HCT116 (cell line): ENCODE results near the gene ADPRS. TPM values are rescaled to one million over a fixed set of nuclear protein-coding genes. Genes with fewer than 3 reads are reported as not detected.
A peak's percentile ranks its signal among the peaks of the same experiment; 100 is the strongest.

Source experiments
- ATAC-seq: fragments of 200-7000 bp; cut with Tn5 transposase; 2 replicates; pipeline ENCODE4 v1.9.1; 2020; ENCODE audit warnings: mild to moderate bottlenecking, moderate library complexity
- BruUV-seq: library from RNA; stranded (reverse); fragments of 400-500 nt; replicated peaks from 2 replicates; lab custom pipeline; 2021; lab: Mats Ljungman, UMichigan
- CTCF ChIA-PET: fragments of 300-600 bp; sonication (Branson Sonifier 250); formaldehyde crosslinking; loops from one replicate; lab custom pipeline; 2021; ENCODE audit warnings: antibody characterized with exemption; lab: Charles Lee
- POLR2A ChIA-PET: fragments of 300-600, 350-600 bp; sonication (Branson Sonifier 250); formaldehyde crosslinking; loops from one replicate; lab custom pipeline; 2021; ENCODE audit warnings: antibody characterized with exemption; lab: Charles Lee
- RAD21 ChIA-PET, 2 experiments: fragments of 300-600 bp; sonication (Branson Sonifier 250); formaldehyde crosslinking; loops; one replicate each; lab custom pipeline; 2023; ENCODE audit warnings: low total read pairs in 2 of 2; ENCODE audit not compliant: uncharacterized antibody in 2 of 2, unreplicated experiment in 2 of 2, low non-redundant PET in 1 of 2; lab: Charles Lee
- DNase-seq: peaks from one replicate; pipeline ENCODE4 v3.0.0-alpha.2; 2010; ENCODE audit warnings: low read depth, low spot score
- H2AFZ ChIP-seq: fragments of 200-600 bp; shearing (Covaris generic), sonication (generic); 2 replicates; pipeline ENCODE4 v1.6.1; 2017; ENCODE audit warnings: low read depth, mixed run types, mixed read lengths, antibody characterized with exemption, low read length; ENCODE audit not compliant: poor library complexity, severe bottlenecking
- H3K27ac ChIP-seq: 2 replicates; pipeline ENCODE4 v1.5.1; 2012; ENCODE audit warnings: low read depth, low read length
- H3K27me3 ChIP-seq: fragments of 200-600 bp; sonication (generic); 2 replicates; pipeline ENCODE4 v1.6.1; 2016; ENCODE audit warnings: mixed run types, low read length, mixed read lengths; ENCODE audit not compliant: insufficient read depth
- H3K36me3 ChIP-seq, 2 experiments: fragments of 200-500 bp in 1 of 2; fragments of 200-600 bp in 1 of 2; sonication (Bioruptor generic) in 1 of 2; sonication (generic) in 1 of 2; 2 replicates each; pipeline versions ENCODE4 v1.5.1 to v1.6.1; 2014 to 2016; ENCODE audit warnings: low read length in 2 of 2, inconsistent platforms in 1 of 2, mixed read lengths in 1 of 2, mixed run types in 1 of 2; ENCODE audit not compliant: insufficient read depth in 2 of 2, control insufficient read depth in 1 of 2
- H3K4me1 ChIP-seq, 2 experiments: fragments of 200-600 bp in 1 of 2; sonication (generic) in 1 of 2; 2 replicates each; pipeline versions ENCODE4 v1.5.1 to v1.6.1; 2012 to 2017; ENCODE audit warnings: low read length in 2 of 2, inconsistent platforms in 1 of 2, mild to moderate bottlenecking in 1 of 2, mixed read lengths in 1 of 2, mixed run types in 1 of 2, moderate library complexity in 1 of 2; ENCODE audit not compliant: insufficient read depth in 2 of 2, control insufficient read depth in 1 of 2
- H3K4me2 ChIP-seq: fragments of 200-600 bp; sonication (generic); 2 replicates; pipeline ENCODE4 v1.6.1; 2017; ENCODE audit warnings: mixed run types, low read length, mixed read lengths
- H3K4me3 ChIP-seq, 2 experiments: fragments of 200-600 bp in 1 of 2; sonication (generic) in 1 of 2; replicated peaks in 1 of 2; 2 replicates each; pipeline ENCODE4 v1.5.1; 2011 to 2016; ENCODE audit warnings: low read length in 2 of 2, control low read depth in 1 of 2, low read depth in 1 of 2, mild to moderate bottlenecking in 1 of 2, mixed read lengths in 1 of 2, mixed run types in 1 of 2
- H3K79me2 ChIP-seq: fragments of 200-600 bp; sonication (generic); 2 replicates; pipeline ENCODE4 v1.6.1; 2017; ENCODE audit warnings: mild to moderate bottlenecking, mixed run types, low read length, moderate library complexity, mixed read lengths; ENCODE audit not compliant: insufficient read depth
- H3K9ac ChIP-seq: fragments of 200-600 bp; sonication (generic); 2 replicates; pipeline ENCODE4 v1.6.1; 2016; ENCODE audit warnings: low read length, mixed read lengths
- H3K9me2 ChIP-seq: fragments of 200-600 bp; sonication (generic), shearing (Covaris generic); 2 replicates; pipeline ENCODE4 v1.6.1; 2017; ENCODE audit warnings: mixed run types, mild to moderate bottlenecking, moderate library complexity; ENCODE audit not compliant: insufficient read depth
- H3K9me3 ChIP-seq, 2 experiments: fragments of 200-500 bp in 1 of 2; fragments of 200-600 bp in 1 of 2; sonication (Bioruptor generic) in 1 of 2; sonication (generic) in 1 of 2; 2 replicates each; pipeline ENCODE4 v1.6.1; 2014 to 2017; ENCODE audit warnings: low read length in 2 of 2, mixed read lengths in 2 of 2, inconsistent platforms in 1 of 2, low read depth in 1 of 2, mild to moderate bottlenecking in 1 of 2, mixed run types in 1 of 2, moderate library complexity in 1 of 2; ENCODE audit not compliant: control insufficient read depth in 1 of 2, insufficient read depth in 1 of 2
- H4K20me1 ChIP-seq: fragments of 200-600 bp; sonication (generic), shearing (Covaris generic); 2 replicates; pipeline ENCODE4 v1.6.1; 2017; ENCODE audit warnings: mixed run types, mild to moderate bottlenecking, moderate library complexity; ENCODE audit not compliant: insufficient read depth
- EZH2 ChIP-seq: fragments of 200-600 bp; sonication (generic); IDR thresholded peaks from 2 replicates; pipeline ENCODE4 v1.6.1; 2017; ENCODE audit warnings: antibody characterized with exemption, mixed run types
- EZH2phosphoT487 ChIP-seq: fragments of 200-600 bp; IDR thresholded peaks from 2 replicates; pipeline ENCODE4 v1.6.1; 2018; ENCODE audit warnings: antibody characterized with exemption, borderline replicate concordance
- POLR2A ChIP-seq: IDR thresholded peaks from 2 replicates; pipeline ENCODE4 v1.7.0; 2011; ENCODE audit warnings: borderline replicate concordance; ENCODE audit not compliant: insufficient read depth, insufficient read length; ENCODE audit errors: extremely low read depth
- RAD21 ChIP-seq: IDR thresholded peaks from 2 replicates; pipeline ENCODE4 v1.6.1; 2012; ENCODE audit warnings: low read depth, mild to moderate bottlenecking
- SIN3A ChIP-seq: IDR thresholded peaks from 2 replicates; pipeline ENCODE4 v1.6.1; 2012; ENCODE audit warnings: low read depth
- SP1 ChIP-seq: IDR thresholded peaks from 2 replicates; pipeline ENCODE4 v1.6.1; 2012; ENCODE audit warnings: low read depth
- intact Hi-C: fragments of 100-400 bp; cut with micrococcal nuclease; formaldehyde crosslinking; loops from 2 replicates; pipeline ENCODE4 v1.10.0; 2022
- total RNA-seq: library from RNA; stranded (reverse); gene quantifications from one replicate; pipeline ENCODE4 v1.2.1, GENCODE V29; 2021; ENCODE audit not compliant: unreplicated experiment
- TF ChIP-seq, protein P1 (sequence below), 3 experiments: fragments of 200-600 bp in 1 of 3; sonication (generic) in 1 of 3; IDR thresholded peaks in 2 of 3; conservative IDR thresholded peaks in 1 of 3; 2 replicates each; pipeline ENCODE4 v1.5.1; 2012 to 2017; ENCODE audit warnings: low read depth in 2 of 3, low read length in 2 of 3, antibody characterized with exemption in 1 of 3, borderline replicate concordance in 1 of 3, control low read depth in 1 of 3, mild to moderate bottlenecking in 1 of 3, mixed read lengths in 1 of 3, mixed run types in 1 of 3, moderate library complexity in 1 of 3; ENCODE audit not compliant: insufficient read depth in 1 of 3

The ADPRS gene
- total RNA-seq, 1 experiment from 2014 or later: 28.2 TPM

DNA sequence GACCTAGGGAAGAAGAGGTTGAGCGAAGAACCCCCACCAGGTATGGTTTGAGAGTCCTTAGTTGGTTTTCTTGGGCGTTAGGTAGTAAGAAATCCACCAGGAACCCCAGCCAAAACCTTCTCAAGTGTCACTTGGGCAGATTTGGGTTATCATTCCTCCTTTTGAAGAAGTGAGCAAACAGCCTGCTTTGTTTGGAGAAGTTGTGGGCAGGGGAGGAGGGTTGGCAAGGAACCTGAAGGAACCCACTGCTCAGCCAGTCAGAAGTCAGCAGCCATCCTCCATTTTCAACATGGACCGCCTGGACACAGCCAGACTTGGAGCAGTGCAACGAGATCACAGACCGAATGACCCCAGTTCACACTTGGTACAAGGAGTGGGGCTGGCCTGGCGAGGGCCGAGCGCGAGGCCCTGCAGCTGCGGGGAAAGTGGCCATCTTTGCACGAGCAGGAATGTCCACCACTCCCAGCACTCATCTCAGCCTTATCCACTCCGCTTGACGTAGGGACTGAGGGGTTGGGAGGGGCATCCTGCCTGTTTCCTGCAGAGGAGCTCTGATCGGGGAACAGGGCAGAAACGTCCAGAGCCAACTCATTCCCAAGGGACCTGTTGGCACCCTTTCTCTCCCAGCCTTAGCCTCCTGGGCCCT, 7.2 kb downstream of the ADPRS start:
- Histone ChIP-seq H3K9me3 (no peaks in the 10 kb centered on the region), H3K4me2 (no peak overlapping the region), H3K9ac (no peak overlapping the region), H3K36me3 (peaks cover 26 to 31% of the 10 kb centered on the region in 2 experiments; a peak in 3 of 4 replicates), H3K4me1 (peaks cover 0 to 22% of the 10 kb centered on the region in 2 experiments; a peak in 2 of 4 replicates), H2AFZ (no peak overlapping the region), H4K20me1 (no peaks in the 10 kb centered on the region), H3K27me3 (no peaks in the 10 kb centered on the region), H3K9me2 (no peaks in the 10 kb centered on the region), H3K4me3 (no peak overlapping the region), H3K27ac (no peak overlapping the region), H3K79me2 (peaks cover 7% of the 10 kb centered on the region; the same call in 1 of the 2 replicates)
- ATAC-seq (no peak), DNase-seq (no peak)
- no TSS peak for BruUV-seq
- intact Hi-C loops: loop anchor here (5.0 kb wide), 1 partner anchor 271 kb away; no protein-coding TSS in a partner anchor
- ChIA-PET CTCF (interaction anchor here (1.2 to 3.9 kb wide), 2 partner anchors 33 to 39 kb away, joined by 3 to 31 read pairs; no protein-coding TSS in a partner anchor), POLR2A (no interaction called here), RAD21 (interaction anchor here in 1 of 2 experiments (1.1 kb wide), 1 partner anchor 54 kb away, joined by 5 read pairs; the partner anchor contains the start of gene TRAPPC3)
- TF ChIP-seq SP1 (no peak), EZH2 (no peak)
- TF ChIP-seq, all 23 proteins: peak for 0

DNA sequence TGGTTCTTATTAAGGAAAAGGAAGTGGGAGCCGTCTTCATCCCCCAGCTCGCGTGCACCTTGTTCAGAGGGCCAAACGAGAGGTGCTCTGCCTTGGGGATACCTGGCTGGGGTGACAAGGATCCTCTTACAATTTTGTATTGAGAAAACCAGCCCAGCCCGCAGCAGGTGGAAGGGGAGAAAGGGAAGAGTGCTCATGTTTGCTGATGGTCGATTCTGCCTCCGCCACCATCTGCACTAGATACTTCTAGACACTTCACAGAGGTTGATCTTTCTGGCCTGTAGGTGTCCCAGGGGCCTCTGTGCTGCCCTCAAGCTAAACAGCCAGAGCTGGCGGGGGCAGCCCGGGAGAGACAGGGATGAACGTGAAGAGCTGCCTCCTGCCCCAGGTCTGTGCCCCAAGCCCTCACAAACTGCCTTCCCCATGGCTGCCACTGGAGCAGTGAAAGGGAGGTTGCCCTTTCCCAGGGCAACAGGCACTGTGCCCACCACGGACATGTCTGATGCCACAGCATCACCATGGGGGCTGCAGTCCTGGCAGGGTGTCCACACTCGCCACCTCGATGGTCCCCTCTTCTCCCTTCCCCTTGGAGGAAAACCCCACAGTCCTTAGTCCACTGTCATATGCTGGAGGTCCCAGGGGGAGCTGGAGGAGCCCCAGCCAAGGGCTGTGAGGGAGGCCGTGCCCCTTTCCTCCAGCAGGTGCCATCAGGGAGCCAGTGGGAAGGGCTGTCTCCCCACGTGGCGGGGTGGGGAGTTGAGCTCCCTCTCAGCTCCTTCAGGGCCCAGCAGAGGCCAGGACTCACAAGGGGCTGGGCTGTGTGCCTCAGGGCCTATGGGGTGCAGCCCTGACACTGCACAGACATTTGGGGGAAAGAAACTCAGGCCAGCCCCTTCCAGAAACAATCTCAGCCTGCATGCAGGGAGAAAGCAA, 8.1 kb downstream of the ADPRS start:
- BruUV-seq: no TSS peak
- Histone ChIP-seq H3K36me3 (peaks cover 23 to 26% of the 10 kb centered on the region in 2 experiments; a peak in 3 of 4 replicates), H2AFZ (no peak overlapping the region), H3K4me1 (peaks cover 0 to 22% of the 10 kb centered on the region in 2 experiments; a peak in 2 of 4 replicates), H3K4me3 (no peak overlapping the region), H3K9me3 (no peaks in the 10 kb centered on the region), H3K9ac (no peak overlapping the region), H4K20me1 (no peaks in the 10 kb centered on the region), H3K4me2 (no peak overlapping the region), H3K27me3 (no peaks in the 10 kb centered on the region), H3K27ac (no peak overlapping the region; the same call in 1 of the 2 replicates), H3K9me2 (no peaks in the 10 kb centered on the region), H3K79me2 (peaks cover 3% of the 10 kb centered on the region; the same call in 1 of the 2 replicates)
- ChIA-PET RAD21 (interaction anchor here in 1 of 2 experiments (1.1 kb wide), 1 partner anchor 53 kb away, joined by 5 read pairs; the partner anchor contains the start of gene TRAPPC3), CTCF (interaction anchor here (0.8 to 3.9 kb wide), 3 partner anchors 32 to 52 kb away, joined by 3 to 31 read pairs (median 3); partner anchors contain the start of gene TRAPPC3), POLR2A (no interaction called here)
- ATAC-seq (peak; percentile 70), DNase-seq (no peak)
- TF ChIP-seq, protein P1, sequence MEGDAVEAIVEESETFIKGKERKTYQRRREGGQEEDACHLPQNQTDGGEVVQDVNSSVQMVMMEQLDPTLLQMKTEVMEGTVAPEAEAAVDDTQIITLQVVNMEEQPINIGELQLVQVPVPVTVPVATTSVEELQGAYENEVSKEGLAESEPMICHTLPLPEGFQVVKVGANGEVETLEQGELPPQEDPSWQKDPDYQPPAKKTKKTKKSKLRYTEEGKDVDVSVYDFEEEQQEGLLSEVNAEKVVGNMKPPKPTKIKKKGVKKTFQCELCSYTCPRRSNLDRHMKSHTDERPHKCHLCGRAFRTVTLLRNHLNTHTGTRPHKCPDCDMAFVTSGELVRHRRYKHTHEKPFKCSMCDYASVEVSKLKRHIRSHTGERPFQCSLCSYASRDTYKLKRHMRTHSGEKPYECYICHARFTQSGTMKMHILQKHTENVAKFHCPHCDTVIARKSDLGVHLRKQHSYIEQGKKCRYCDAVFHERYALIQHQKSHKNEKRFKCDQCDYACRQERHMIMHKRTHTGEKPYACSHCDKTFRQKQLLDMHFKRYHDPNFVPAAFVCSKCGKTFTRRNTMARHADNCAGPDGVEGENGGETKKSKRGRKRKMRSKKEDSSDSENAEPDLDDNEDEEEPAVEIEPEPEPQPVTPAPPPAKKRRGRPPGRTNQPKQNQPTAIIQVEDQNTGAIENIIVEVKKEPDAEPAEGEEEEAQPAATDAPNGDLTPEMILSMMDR (IDR thresholded peaks at IDR 0.05 in 2 of 3, conservative IDR thresholded peaks at IDR 0.05 in 1 of 3; ENCODE audit: borderline replicate concordance in 1 of 3, insufficient read depth in 1 of 3, low read depth in 2 of 3, low read length in 2 of 3): peak; percentile 14 to 44 (median 41); a peak in 5 of 6 replicates
- no peak for TF ChIP-seq POLR2A
- TF ChIP-seq SIN3A: no peak
- no peak for TF ChIP-seq EZH2phosphoT487
- peak; percentile 23; the same call in 1 of the 2 replicates for TF ChIP-seq RAD21
- intact Hi-C loops: loop anchor here (5.0 kb wide), 1 partner anchor 271 kb away; no protein-coding TSS in a partner anchor
